Gastroesophageal sphincter (tissue), 3 donors: Measurements from ENCODE around the gene PBX1.

Experiments used
- CTCF ChIP-seq, 4 experiments: fragments of 200-600 bp in 2 of 4; fragments of 450-650 bp in 2 of 4; sonication (generic) in 1 of 4; IDR thresholded peaks; one replicate each; pipeline ENCODE4 v1.5.1; 2017 to 2019; ENCODE audit warnings: antibody characterized with exemption in 4 of 4, mild to moderate bottlenecking in 2 of 4, moderate library complexity in 2 of 4
- EP300 ChIP-seq: sonication (generic); formaldehyde crosslinking; IDR thresholded peaks from one replicate; pipeline ENCODE4 v1.6.1; 2017; ENCODE audit warnings: antibody characterized with exemption, mild to moderate bottlenecking
- POLR2A ChIP-seq, 2 donors: fragments of 450-650 bp; IDR thresholded peaks; one replicate each; pipeline ENCODE4 v1.6.1; 2017; ENCODE audit warnings: antibody characterized with exemption in 2 of 2, mild to moderate bottlenecking in 2 of 2, moderate library complexity in 1 of 2
- POLR2AphosphoS5 ChIP-seq: sonication (generic); formaldehyde crosslinking; IDR thresholded peaks from one replicate; pipeline ENCODE4 v1.6.1; 2017; ENCODE audit warnings: antibody characterized with exemption

- TF ChIP-seq POLR2A (IDR thresholded peaks at IDR 0.05) (no peak), POLR2AphosphoS5 (no peak), CTCF (IDR thresholded peaks at IDR 0.05) (no peak), EP300 (no peak)
Measured at GRCh38 chr1:164700683-164701082, 141.7 kb downstream of the PBX1 start.
